Measurements from ENCODE around the gene PPM1H.

PPM1H gene

DNA sequence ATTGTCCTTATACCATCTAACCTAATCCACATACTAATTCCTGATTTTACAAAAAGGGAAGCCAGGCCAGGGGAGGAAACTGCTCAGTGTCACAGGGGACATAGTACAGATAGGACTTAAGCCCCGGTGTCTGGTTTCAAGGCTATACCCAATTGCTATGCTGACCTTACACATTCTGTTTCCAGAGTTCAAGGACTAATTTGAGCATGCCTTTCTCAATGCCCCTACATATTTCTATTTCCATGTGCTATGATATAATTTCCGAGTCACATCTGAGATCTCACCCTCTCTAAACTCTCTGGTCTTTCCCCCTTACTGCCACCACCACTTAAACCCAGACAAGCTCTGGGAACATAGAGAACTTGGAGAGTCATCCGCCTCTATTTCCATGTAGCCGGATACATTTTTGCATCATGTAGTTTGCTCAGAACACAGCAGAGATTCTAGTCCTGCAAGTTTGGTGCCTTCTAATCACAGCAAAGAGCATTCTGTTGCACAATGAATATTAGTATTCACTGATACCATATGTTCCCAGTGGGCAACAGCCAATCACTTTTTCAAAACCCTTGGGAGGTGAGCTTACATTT is 34.2 kb downstream of the PPM1H start:
- no peak overlapping the region for H3K4me3 ChIP-seq (ENCODE audit: control insufficient read depth, low read depth, low read length)
- DNase-seq (ENCODE audit: low read depth) = no peak
- no peak for TF ChIP-seq CTCF (conservative IDR thresholded peaks at IDR 0.05; ENCODE audit: control insufficient read depth, insufficient read depth, low read depth, low read length)

DNA sequence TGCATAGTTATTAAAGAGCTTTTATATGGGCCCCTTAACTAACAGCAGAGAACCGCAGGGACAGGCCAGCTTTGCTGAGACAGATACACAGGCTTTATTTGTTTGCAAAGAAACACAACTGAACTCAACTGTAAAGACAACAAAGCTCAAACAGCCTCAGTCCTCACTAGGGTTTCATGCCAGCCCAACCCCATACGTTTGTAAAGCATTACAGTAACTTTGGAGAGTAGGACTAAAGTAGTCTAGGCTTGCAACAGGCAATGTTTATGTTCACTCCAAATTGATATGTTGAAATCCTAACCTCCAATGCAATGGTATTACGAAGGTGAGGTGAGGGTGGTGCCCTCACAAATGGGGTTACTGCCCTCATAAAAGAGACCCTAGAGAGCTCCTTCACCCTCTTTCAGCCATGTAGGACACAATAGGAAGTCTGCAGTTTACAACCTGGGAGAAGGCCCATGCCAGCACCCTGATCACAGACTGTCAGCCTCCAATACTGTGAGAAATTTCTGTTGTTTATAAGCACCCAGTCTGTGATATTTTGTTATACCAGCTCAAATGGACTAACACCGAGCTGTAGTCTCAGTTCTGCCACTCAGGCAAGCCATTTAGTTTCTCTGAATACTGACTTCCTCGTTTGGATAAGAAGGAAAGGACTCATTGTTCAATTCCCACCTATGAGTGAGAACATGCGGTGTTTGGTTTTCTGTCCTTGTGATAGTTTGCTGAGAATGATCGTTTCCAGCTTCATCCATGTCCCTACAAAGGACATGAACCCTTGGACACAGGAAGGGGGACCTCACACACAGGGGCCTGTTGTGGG is 35.2 kb downstream of the PPM1H start:
- no peak for TF ChIP-seq CTCF (conservative IDR thresholded peaks at IDR 0.05; ENCODE audit: control insufficient read depth, insufficient read depth, low read depth, low read length)
- H3K4me3 ChIP-seq (ENCODE audit: control insufficient read depth, low read depth, low read length) = no peak overlapping the region
- DNase-seq (ENCODE audit: low read depth) = no peak

GRCh38 chr12:62898526-62898925 is 36.4 kb downstream of the PPM1H start:
- H3K4me3 ChIP-seq (ENCODE audit: control insufficient read depth, low read depth, low read length) = no peak overlapping the region
- peak; percentile 6 for DNase-seq (ENCODE audit: low read depth)

GRCh38 chr12:62895351-62895877 is 39.5 kb downstream of the PPM1H start:
- no peak overlapping the region for H3K4me3 ChIP-seq (ENCODE audit: control insufficient read depth, low read depth, low read length)
- no peak for TF ChIP-seq CTCF (conservative IDR thresholded peaks at IDR 0.05; ENCODE audit: control insufficient read depth, insufficient read depth, low read depth, low read length)
- no peak for DNase-seq (ENCODE audit: low read depth)

More at GRCh38 chr12:62898526-62898925, 36.4 kb downstream of the PPM1H start:
- TF ChIP-seq CTCF (conservative IDR thresholded peaks at IDR 0.05; ENCODE audit: control insufficient read depth, insufficient read depth, low read depth, low read length) = no peak

GRCh38 chr12:62893276-62893675 is 41.7 kb downstream of the PPM1H start:
- TF ChIP-seq CTCF (conservative IDR thresholded peaks at IDR 0.05; ENCODE audit: control insufficient read depth, insufficient read depth, low read depth, low read length) = no peak
- H3K4me3 ChIP-seq (ENCODE audit: control insufficient read depth, low read depth, low read length) = no peak overlapping the region
- DNase-seq (ENCODE audit: low read depth) = no peak

DNA sequence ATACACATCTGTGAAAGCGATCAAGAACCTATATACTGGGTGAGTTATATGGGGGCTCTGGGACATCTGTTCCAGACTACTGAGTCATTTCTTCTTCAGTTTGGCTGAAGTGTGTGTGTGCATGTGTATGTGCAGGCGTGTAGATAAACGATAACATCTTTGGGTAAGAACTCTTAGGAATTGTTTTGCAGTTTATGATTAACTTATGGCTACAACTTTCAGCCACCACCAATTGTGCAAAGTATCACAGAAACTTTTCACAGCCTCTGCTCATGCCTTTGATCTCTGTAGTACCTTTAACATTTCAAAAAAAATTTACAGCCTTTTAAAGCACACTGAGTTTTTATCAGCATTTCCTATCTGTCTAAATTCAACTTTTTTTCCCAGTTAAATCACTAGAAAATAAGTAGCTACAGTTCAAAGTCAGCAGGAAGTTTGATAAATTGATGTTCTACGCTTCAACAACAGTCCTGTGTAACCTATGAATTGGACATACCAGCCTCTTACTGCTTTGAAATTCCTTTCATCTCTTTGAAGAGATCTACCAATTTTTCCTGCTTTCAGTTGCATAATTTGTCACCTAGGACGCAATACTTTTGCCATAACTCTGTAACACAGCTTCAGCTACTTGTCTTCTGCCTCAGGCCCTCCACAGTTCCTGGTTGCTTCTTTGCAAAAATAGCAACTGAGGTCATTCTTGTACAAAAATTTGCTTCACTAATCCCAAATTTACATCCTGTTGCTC is 43.0 kb downstream of the PPM1H start:
- no peak overlapping the region for H3K4me3 ChIP-seq (ENCODE audit: control insufficient read depth, low read depth, low read length)
- no peak for DNase-seq (ENCODE audit: low read depth)
- no peak for TF ChIP-seq CTCF (conservative IDR thresholded peaks at IDR 0.05; ENCODE audit: control insufficient read depth, insufficient read depth, low read depth, low read length)
